Type B pancreatic cell (in vitro differentiated cells): ENCODE results near the gene SPATS2. TPM values are rescaled to one million over a fixed set of nuclear protein-coding genes. Genes with fewer than 3 reads are reported as not detected.

ENCODE experiments used
- DNase-seq: peaks from one replicate; pipeline ENCODE4 v3.0.0; 2021; ENCODE audit warnings: mixed read lengths; ENCODE audit not compliant: unreplicated experiment; ENCODE audit errors: extremely low spot score
- H3K27ac Mint-ChIP-seq: 2 replicates; pipeline ENCODE4 v1.8.0; 2021; ENCODE audit warnings: mild to moderate bottlenecking, mixed read lengths
- H3K27me3 Mint-ChIP-seq: 2 replicates; pipeline ENCODE4 v1.8.0; 2021; ENCODE audit warnings: mixed read lengths
- H3K36me3 Mint-ChIP-seq: 2 replicates; pipeline ENCODE4 v1.8.0; 2021; ENCODE audit warnings: mixed read lengths
- H3K4me1 Mint-ChIP-seq: one replicate; pipeline ENCODE4 v1.8.0; 2021; ENCODE audit warnings: mixed read lengths; ENCODE audit not compliant: unreplicated experiment
- H3K4me3 Mint-ChIP-seq: 2 replicates; pipeline ENCODE4 v1.8.0; 2021; ENCODE audit warnings: mild to moderate bottlenecking, mixed read lengths
- H3K9me3 Mint-ChIP-seq: 2 replicates; pipeline ENCODE4 v1.8.0; 2021; ENCODE audit warnings: mixed read lengths
- total RNA-seq: library from RNA; stranded (reverse); gene quantifications from 2 replicates; pipeline ENCODE4 v1.2.1, GENCODE V29; 2021; ENCODE audit warnings: low replicate concordance
- TF ChIP-seq, protein P1 (sequence below): fragments of 200-600 bp; sonication (generic); conservative IDR thresholded peaks from 2 replicates; pipeline ENCODE4 v1.5.0; 2021; ENCODE audit warnings: antibody characterized with exemption, mild to moderate bottlenecking

The SPATS2 gene
- total RNA-seq, 1 donor from 2014 or later = 40.3 TPM

DNA sequence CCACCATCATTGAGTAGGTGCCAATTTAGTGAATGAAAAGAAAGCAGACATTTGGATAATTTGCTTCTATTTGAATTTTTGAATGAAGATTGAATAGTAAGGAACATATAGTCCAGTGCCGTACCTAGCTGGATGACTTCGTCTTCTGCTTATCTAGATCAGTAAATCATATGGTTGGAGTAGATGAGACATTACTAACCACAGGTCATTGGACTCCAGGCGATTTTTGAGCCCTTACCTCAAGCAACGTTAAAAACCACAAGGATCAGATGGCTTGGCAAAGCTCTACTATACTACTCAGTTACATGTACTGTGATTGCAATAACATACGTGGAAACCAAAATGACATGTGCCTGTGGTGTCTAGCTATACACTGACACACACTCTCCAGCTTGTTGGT, 1.7 kb upstream of the SPATS2 start:
- Mint-ChIP-seq H3K27me3 (no peaks in the 10 kb centered on the region), H3K4me3 (peak overlapping the region; percentile 95), H3K9me3 (no peaks in the 10 kb centered on the region), H3K27ac (no peak overlapping the region), H3K4me1 (peaks cover 20% of the 10 kb centered on the region), H3K36me3 (no peaks in the 10 kb centered on the region)
- TF ChIP-seq, protein P1, sequence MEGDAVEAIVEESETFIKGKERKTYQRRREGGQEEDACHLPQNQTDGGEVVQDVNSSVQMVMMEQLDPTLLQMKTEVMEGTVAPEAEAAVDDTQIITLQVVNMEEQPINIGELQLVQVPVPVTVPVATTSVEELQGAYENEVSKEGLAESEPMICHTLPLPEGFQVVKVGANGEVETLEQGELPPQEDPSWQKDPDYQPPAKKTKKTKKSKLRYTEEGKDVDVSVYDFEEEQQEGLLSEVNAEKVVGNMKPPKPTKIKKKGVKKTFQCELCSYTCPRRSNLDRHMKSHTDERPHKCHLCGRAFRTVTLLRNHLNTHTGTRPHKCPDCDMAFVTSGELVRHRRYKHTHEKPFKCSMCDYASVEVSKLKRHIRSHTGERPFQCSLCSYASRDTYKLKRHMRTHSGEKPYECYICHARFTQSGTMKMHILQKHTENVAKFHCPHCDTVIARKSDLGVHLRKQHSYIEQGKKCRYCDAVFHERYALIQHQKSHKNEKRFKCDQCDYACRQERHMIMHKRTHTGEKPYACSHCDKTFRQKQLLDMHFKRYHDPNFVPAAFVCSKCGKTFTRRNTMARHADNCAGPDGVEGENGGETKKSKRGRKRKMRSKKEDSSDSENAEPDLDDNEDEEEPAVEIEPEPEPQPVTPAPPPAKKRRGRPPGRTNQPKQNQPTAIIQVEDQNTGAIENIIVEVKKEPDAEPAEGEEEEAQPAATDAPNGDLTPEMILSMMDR = no peak
- no peak for DNase-seq

DNA sequence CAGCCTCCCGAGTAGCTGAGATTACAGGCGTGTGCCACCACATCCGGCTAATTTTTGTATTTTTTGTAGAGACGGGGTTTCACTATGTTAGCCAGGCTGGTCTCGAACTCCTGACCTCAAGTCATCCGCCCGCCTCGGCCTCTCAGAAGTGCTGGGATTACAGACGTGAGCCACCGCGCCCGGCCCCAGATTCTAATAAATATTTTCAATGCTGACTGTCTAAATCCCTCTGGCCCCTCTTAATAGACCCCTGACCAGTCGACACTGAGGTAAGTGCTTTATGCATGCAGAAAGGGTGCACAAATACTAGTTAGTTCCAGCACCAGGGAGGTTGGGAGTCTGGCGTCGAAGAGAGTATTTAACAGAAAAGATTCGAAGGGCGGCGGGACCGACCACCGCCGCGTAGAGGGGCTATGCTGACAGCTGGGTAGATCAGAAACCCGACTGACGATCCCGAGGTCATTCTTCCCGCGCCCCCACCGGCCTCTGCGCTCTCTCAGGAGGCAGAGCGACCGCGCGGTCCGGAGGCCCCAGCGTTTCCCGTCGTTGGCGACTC, 1.1 kb upstream of the SPATS2 start:
- DNase-seq = no peak
- Mint-ChIP-seq H3K36me3 (peaks cover 2% of the 10 kb centered on the region), H3K27ac (peak overlapping the region; percentile 85), H3K27me3 (no peaks in the 10 kb centered on the region), H3K9me3 (no peaks in the 10 kb centered on the region), H3K4me1 (peaks cover 20% of the 10 kb centered on the region), H3K4me3 (peak overlapping the region; percentile 95)
- TF ChIP-seq, protein P1 = no peak

DNA sequence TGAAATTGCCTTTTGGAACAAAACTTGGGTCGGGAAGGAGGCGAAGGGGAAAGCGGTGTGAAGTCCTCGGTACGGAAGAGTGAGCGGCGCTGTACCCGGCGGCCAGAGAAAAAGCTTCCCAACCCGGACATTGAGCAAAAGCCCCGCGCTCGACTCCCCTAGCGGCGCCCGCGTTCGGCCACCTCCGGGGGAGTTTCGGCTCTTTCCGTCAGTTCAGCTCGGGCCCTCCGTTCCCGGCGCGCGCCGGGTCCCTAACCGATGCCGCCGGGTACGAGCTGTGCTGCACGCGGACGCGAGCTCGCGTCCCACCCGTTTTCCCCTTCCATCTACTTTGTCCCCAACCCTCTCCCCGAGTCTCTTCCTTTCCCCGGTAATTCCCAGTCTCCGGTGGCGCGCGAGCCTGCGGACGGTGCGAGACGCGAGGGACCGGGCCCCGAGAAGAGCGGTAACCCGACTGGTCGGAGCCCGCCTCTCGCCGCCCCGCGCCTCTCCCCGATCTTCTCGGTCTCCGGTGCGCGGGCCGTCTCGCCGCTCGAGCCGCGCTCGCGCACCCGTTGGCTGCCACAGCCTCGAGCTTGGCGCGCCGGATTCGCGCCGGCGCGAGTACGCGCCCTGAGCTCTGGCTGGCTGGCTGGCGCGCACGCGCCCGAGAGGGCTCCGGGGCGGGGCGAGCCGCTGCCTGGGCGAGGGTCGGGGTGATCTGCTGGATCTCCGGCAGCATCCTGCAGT, 446 bp upstream of the SPATS2 start:
- Mint-ChIP-seq H3K4me1 (peaks cover 20% of the 10 kb centered on the region), H3K27ac (peak overlapping the region; percentile 85), H3K4me3 (peak overlapping the region; percentile 95), H3K9me3 (no peaks in the 10 kb centered on the region), H3K36me3 (peaks cover 5% of the 10 kb centered on the region), H3K27me3 (no peaks in the 10 kb centered on the region)
- TF ChIP-seq, protein P1 = peak; percentile 54
- DNase-seq = peak; percentile 99

DNA sequence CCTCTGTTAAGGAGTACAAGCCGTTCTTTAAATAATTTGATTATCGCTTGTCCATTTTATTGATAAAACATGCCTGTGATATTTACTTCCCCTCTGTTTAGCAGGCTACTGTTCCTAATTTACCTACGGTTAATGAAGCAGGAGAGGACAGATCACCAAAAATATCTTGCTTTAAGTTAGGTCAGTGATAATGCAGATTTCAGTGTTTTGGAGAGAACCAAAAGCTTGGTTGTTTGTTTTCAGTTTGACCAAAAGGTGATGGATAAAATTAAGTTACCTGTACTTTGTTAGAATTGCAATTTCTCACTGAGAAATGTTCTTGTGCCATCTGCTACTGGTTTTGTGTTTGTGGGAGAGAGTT, 958 bp downstream of the SPATS2 start:
- TF ChIP-seq, protein P1 = no peak
- Mint-ChIP-seq H3K9me3 (no peaks in the 10 kb centered on the region), H3K4me1 (peaks cover 20% of the 10 kb centered on the region), H3K27ac (peak overlapping the region; percentile 85), H3K4me3 (peak overlapping the region; percentile 95), H3K27me3 (no peaks in the 10 kb centered on the region), H3K36me3 (peaks cover 10% of the 10 kb centered on the region)
- DNase-seq = no peak

DNA sequence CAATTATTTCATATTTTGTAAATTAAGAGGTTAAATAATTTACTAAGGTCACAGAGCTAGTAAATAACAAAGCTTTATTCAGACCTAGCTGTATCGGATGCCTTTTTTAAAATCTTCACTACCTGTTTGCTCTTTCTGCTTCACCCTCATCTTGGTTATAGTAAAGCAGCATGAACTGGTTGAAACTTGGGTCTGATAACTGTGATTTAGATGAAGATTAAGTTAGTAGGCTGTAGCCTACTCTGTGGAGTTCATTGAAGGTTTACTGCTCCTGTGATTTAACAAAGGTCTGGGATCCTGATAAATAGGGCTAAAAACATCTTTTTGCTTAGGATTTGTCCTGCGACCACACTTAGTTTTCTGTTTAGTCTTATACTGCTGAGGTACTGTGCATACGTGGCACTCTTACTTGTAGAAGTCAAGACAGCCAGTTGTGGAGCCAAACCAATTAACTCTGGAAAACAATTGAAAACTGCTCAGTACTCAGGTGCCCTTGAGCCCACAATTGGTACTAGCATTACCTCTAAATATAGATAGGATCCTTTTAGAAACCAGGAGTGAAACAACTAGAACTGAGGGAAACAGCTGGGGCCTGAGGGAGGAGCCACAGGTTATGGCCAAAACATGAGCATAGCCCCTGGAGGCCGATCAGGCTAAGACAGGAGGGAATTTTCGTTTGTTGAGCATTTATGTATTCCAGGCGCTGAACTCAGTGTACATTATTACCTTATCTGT, 2.3 kb downstream of the SPATS2 start:
- Mint-ChIP-seq H3K27me3 (no peaks in the 10 kb centered on the region), H3K36me3 (peaks cover 10% of the 10 kb centered on the region), H3K4me1 (peaks cover 20% of the 10 kb centered on the region), H3K27ac (peak overlapping the region; percentile 2), H3K9me3 (no peaks in the 10 kb centered on the region), H3K4me3 (peak overlapping the region; percentile 81)
- TF ChIP-seq, protein P1 = peak; percentile 68
- peak; percentile 49 for DNase-seq
